AG09319 (cell line): ENCODE results near the gene GPRC5B.

ENCODE experiments used
- DNase-seq: peaks from one replicate; pipeline ENCODE4 v3.0.0-alpha.2; 2010; ENCODE audit warnings: low read depth; ENCODE audit errors: extremely low read depth
- TF ChIP-seq, protein P1 (sequence below): IDR thresholded peaks from 2 replicates; pipeline ENCODE4 v1.5.1; 2011; ENCODE audit warnings: low read depth, mild to moderate bottlenecking, inconsistent platforms, low read length, moderate library complexity

Gene GPRC5B

GRCh38 chr16:19809693-19810092, 75.0 kb downstream of the GPRC5B start:
- TF ChIP-seq, protein P1, sequence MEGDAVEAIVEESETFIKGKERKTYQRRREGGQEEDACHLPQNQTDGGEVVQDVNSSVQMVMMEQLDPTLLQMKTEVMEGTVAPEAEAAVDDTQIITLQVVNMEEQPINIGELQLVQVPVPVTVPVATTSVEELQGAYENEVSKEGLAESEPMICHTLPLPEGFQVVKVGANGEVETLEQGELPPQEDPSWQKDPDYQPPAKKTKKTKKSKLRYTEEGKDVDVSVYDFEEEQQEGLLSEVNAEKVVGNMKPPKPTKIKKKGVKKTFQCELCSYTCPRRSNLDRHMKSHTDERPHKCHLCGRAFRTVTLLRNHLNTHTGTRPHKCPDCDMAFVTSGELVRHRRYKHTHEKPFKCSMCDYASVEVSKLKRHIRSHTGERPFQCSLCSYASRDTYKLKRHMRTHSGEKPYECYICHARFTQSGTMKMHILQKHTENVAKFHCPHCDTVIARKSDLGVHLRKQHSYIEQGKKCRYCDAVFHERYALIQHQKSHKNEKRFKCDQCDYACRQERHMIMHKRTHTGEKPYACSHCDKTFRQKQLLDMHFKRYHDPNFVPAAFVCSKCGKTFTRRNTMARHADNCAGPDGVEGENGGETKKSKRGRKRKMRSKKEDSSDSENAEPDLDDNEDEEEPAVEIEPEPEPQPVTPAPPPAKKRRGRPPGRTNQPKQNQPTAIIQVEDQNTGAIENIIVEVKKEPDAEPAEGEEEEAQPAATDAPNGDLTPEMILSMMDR = no peak
- DNase-seq = no peak

GRCh38 chr16:19809121-19809635, 75.5 kb downstream of the GPRC5B start:
- no peak for DNase-seq
- TF ChIP-seq, protein P1 = no peak

- DNase-seq = no peak
- TF ChIP-seq, protein P1 = no peak
Observed at GRCh38 chr16:19808061-19808641, 76.5 kb downstream of the GPRC5B start.
